ENCODE results near the gene CSNK1D.
A peak's percentile ranks its signal among the peaks of the same experiment; 100 is the strongest.
"Not testable (repeated sequence)": the region's sequence is repeated elsewhere in the genome, so short reads cannot be mapped to it uniquely, and the experiment has no call there.

CSNK1D gene

DNA sequence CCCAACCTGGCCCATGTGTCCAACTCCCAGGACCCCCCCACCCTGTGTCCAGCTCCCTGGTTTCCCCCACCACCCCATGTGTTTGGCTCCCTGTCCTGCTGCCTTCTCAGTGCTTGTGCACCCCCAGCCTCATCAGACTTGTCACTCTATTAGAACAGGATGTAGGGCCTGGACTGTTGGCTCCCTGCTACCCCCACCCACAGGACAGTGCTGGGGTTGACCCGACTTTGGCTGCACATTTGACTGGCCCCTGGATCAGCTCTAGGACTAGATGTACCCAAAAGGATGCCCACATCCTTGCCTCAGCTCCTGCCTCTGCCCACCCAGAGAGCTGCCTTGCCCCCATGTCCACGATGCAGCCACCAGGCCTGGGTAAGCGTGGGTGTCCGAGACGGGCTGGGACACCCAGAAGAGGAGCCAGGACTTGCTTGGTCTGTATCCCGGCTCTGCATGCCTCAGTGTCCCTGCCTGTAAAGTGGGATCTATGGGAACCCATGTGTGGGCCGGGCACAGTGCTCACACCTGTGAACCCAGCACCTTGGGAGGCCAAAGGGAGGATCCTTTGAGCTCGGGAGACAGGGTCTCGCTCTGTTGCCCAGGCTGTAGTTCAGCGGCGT, 59.4 kb downstream of the CSNK1D start:
- DNase-seq (ENCODE audit: low spot score): no peak

DNA sequence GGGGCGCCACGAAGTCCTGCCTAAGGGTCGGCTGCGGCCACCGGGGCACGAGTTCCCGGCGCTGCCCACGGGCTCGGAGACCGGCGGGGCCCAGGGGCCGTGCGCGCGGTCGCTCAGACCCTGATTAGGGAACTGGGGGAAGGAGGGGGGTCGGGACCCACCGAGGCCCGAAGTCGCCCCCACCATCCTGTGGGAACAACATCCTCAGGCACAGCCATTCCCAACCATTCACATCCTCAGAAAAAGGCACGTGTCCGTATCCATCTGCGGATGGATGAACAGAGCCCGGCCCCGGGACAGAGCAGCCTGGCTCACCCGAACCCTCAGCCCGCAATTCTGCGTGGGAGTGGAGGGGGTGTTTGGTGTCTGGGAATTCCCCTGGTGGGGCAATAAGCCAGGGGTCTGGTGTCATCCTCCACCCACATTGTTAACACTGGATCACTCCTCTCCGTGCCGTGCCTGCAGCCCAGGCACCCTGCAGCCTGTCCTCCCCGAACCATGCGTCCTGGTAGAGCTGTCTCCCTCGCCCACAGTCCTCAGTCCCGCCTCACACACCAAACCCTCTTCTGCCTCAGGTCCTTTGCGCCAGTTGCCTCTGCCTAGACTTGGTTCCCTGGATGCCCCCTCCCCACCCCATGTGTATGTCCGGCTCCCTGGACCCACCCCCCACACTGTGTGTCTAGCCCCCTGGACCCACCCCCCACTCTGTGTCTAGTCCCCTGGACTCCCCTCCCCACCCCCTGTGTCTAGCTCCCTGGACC, 60.1 kb downstream of the CSNK1D start:
- DNase-seq (ENCODE audit: low spot score): peak; percentile 58

DNA sequence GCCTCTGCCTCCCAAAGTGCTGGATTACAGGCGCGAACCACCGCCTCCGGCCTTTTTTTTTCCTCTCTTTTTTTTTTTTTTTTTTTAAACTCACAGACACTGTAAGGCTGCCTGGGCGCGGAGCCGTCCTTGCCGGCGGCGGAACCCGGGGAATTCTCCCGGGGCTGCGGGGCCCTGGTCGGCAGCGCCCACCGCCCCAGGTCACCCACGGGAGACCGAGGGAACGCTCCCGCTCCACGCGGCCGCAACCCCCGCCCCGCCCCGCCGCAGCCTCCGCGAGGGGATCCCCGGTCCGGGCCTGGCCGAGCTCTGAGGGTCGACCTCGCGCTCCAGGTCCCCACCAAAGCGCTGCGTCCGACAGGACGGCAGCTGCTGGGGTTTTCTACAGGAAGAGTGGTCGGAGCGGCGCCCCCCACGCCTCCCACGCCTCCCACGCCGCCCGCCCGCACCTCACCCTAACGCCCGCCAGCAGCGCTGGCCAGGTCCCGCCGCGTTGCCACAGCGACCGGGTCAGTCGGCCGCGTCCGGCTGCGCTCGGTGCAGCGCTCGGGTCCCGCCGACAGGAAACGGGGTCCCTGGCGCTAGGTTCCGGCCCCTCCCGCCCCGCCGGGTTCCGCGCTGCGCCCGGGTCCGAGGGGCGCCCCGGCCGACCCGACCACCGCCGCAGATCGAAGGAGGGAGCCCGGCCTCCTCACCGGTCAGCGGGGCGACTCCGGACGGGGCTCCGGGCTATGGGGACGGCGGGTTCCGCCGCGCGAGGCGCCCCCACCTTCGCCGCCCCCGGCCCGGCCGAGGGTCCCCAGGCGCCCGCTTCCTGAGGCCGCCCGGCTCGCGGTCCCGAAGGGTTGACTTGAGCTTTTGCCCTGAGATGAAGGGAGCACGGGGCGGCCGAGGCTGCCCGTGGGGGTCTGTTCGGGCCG, 60.9 kb downstream of the CSNK1D start, which contains the start of gene CCDC57:
TSS of gene CCDC57 (minus strand) at position 512 of the 920 bp plus-strand sequence. CDS start 10,898 bp downstream, outside the sequence.
- peak; percentile 88 for DNase-seq (ENCODE audit: low spot score)

DNA sequence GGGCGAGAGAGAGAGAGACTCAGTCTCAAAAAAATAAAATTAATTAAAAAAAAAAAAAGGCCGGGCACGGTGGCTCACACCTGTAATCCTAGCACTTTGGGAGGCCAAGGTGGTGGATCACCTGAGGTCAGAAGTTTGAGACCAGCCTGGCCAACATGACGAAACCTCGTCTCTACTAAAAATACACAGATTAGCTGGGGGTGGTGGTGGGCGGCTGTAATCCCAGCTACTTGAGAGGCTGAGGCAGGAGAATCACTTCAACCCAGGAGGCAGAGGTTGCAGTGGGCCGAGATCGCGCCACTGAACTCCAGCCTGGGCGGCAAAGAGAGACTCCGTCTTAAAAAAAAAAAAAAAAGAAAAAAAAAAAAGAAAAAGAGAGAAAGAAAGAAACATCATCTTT, 62.8 kb downstream of the CSNK1D start:
- DNase-seq (ENCODE audit: low spot score): not testable (repeated sequence)

DNA sequence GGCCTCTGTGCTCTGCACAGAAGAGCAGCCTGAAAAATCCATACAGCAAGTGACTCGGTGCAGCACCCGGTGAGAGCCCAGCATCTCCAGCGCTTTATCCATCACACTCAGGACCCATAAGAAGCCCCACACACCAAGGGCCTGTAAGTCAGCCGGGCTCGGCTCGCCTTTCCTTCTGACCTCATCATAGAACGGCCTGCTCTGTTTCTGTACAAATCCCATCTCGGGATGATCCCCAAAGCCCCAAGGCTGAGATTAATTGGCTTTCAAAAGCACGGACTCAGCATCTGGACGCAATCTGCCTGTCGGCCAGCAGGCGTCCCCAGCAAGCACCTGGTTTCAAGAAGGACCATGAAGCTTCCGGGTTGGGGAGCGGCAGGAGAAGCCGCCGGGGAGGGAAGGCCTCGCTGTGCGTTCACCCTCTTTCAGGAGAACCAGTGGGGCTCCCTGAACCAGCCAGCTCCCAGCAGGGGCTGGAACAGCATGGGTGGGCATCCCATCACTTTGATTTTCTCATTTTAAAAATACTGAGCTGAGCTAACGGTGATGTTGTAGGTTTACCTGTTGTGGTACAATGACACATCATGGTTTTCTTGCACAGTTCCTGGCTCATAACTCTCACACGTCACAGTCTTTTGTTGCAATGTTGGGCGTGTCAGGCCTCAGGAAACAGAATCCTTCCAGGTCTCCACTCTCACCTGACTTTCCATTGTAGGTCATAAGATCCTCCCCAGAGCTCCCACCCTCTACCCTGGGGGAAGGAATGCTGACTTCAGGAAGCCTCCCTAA, 67.6 kb downstream of the CSNK1D start:
- DNase-seq (ENCODE audit: low spot score): peak; percentile 84

DNA sequence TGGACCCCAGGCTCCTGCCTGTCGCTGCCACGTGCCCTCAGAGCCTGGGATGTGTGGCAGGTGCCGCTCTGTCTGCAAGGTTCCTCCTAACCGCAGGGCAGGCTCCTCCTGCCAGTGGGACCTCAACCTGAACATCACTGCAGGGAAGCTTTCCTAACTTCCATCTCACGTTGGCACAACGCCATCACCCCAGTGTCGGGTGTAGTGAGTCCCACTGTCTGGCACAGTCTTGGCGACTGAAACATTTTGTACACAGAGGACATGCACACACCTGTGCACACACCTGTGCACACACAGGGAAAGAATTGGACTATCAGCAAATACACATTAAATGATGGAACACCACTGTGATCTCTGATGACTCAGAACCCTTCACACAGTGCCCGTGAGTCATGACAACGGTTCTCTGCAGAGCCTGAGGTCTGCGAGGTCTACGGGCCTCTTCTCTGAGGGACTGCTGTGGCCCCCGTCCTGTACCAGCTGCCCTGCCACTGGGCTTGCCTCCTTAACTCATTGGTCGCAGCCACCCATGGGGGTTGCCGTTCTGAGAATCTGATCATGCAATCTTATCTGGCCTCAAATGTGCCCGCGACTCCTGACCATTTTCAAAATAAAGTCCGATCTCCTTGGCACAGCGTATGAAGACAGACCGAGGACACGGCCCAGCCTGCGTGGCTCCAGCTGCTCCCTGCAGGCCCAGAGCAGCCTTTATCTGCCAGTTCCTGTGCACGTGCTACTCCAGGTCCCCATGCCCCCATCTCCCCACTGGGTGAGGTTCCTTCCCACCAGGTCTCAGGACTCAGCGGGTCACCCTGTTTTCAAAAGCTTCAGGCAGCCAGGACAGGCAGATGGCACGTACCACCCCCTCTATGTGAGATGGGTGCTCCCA, 68.4 kb downstream of the CSNK1D start:
- no peak for DNase-seq (ENCODE audit: low spot score)

DNA sequence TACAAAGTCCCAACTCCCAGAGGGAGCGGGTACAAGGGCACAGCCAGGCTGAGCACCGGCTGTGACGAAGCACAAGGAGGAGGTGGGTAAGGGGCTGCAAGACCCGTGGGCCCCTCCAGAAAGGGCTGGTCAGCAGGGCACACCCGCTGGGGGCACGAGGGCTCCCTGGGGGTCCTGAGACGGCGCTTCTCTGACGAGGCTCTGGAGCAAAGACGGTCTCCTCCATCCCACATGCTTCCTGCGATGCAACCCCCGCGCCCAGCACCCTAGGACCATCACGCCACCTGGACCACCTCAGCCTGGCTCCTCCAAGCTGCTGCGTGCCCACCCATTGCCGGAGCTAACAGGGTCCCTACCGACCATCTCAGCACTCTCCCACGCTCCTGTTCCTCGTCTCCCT, 69.6 kb downstream of the CSNK1D start:
- DNase-seq (ENCODE audit: low spot score): no peak

DNA sequence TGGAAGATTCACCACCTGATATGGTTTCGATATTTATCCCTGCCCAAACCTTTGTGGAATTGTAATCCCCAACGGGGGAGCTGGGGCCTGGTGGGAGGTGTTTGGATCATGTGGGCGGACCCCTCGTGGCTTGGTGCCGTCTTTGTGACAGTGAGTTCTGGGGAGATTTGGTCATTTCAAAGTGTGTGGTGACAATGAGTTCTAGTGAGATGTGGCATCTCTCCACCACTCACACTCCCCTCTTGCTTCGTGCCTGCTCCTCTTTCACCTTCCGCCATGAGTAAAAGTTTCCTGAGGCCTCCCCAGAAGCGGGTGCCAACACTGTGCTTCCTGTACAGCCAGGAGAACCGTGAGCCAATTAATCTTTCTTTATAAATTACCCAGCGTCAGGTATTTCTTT, 70.5 kb downstream of the CSNK1D start:
- no peak for DNase-seq (ENCODE audit: low spot score)

DNA sequence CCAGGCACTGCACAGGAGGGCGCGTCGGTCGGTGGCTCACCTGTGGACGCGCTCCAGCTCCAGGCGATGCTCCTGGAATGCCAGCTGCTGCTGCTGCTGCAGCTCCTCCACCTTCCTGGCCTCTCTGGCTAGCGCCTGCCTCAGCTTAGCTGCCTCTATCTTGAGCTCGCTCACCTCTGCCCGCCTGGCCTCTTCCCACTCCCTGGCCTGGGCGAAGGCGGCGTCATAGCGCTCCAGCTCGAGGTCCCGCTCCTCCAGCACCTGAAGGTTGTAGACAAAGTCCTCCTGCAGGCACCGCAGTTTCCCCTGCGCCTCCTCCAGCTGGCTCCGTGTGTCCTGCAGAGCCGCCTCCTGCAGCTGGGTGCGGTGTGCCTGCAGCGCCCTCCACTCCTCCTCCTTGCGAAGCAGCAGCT, 72.0 kb downstream of the CSNK1D start:
- DNase-seq (ENCODE audit: low spot score): no peak

DNA sequence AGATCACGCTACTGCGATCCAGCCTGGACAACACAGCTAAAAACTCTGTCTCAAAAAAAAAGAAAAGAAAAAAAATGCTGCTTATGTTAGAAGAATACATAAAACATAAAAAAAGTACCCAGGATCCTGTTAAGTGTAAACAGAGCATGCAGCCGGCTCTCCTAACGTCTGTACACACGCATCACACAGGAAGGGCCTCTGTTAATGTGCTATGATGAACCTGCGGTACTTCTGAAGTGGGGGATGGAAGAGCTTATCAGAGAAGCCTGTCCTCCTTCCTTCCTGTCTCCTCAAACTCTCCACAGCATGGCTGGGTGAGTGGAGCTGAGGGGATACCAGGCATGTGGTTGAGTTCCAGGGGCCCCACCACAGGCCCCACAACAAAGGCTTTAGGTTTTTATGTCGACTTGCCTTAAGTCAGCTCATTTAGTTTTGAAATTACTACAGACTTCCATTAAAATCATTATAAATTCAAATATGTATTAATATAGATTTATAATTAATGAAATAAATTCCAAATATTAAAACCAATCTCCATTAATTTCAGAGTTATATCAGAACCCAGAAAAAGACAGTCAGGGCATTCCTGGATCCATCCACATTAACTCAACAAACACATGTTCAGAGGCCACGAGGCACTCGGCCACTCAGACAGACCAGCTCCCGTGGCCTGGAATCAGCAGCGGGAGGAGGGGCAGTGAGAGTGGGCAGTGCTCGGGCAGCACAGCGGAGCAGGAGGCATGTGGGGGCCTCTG, 72.6 kb downstream of the CSNK1D start:
- DNase-seq (ENCODE audit: low spot score): no peak

DNA sequence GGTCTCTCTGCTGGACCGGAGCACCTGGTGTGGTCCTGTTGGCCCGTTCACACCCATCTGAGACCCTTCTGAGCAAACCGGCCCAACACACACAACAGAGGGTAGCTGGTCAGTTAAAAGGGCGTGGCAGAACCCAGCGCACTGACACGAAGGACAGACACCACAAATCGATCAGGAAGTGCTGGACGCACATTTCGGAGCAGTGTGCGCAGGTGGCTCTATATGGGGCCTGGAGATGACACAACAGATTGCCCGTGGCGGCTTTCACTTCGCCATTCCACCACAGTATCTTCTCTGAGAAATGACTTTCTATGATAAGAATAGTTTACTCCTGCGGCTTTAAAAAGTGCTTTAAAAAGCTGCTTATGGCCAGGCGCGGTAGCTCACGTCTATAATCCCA, 73.4 kb downstream of the CSNK1D start:
- DNase-seq (ENCODE audit: low spot score): no peak

DNA sequence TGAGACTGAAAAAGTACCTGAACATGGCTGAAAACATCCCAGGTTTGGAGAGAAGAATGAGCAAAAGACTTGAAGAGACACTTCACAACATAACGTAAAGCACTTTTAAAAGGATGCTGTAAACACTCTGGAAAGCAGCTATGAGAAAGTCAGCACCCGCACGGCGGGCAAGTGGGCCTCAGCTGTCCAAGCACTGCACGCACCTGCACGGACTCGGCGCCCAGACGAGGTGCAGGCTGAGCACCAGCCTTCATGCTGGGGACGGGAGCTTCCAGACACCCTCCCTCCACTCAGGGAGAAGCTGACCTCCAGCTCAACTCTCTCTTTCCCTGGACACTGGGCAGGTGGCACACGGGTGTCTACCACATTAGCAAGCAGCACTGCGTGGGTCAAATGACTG, 74.0 kb downstream of the CSNK1D start:
- no peak for DNase-seq (ENCODE audit: low spot score)

DNA sequence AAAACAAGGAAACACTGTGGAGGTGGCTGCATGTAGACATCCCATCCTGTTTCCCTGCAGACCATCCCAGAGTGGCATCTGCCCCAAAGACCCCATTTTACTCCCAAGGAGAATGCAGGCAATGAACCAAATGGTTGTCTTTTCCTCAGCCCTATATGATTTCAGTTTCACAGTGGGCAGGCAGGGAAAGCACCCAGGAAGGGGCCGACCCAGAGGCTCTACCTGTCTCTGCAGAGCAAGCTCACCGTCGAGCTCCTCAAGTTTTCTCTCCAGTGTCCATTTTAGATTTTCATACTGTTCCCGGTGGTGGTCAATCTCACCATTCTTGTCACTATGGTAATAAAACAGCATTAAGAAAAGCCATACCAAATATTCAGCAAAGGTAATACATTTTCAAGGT, 75.4 kb downstream of the CSNK1D start:
- no peak for DNase-seq (ENCODE audit: low spot score)

DNA sequence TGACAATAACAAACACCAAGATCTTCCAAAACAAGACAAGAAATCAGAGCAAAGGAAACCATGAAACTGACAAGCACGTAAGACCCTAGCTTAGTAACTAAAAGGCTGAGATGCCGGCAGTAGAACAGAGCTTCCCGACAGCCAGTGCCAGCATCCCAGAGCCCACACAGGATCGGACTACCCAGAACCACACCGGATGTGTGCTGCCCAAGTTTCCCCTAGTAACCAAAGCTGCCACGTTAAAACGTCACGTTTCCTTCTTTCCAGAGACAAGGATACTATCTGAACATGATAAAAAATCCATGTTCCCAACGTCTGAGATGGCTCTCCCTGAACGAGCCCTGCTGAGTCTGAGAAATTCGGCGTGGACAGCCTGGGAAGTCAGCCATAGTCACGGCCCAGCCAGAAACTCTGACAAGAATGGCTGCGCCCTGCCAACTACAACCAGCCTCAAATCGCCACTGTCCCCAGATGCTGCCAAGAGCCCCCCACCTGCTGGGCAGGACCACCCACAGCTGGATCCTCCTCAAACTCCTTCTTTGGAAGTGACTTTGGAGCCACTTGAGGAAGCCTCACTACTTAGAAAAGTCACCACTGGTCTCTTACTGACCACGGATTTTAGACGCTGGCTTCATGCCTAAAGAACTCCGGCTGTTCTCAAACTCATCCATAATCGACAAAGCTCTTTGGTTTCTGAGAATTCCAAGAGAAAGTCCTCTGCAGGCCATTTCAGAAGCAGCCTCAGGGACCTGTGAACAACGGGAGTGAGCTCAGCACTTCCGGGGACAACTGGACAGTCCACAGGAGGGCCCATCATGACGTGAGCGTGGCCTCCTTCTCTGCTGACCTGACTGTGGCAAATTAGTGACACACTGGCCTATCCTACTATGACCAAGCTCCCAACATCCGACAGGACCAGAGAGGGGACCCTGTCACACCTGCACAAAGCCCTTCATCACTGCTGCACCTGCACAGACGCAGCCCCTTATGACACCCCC, 77.5 kb downstream of the CSNK1D start:
- DNase-seq (ENCODE audit: low spot score): no peak

DNA sequence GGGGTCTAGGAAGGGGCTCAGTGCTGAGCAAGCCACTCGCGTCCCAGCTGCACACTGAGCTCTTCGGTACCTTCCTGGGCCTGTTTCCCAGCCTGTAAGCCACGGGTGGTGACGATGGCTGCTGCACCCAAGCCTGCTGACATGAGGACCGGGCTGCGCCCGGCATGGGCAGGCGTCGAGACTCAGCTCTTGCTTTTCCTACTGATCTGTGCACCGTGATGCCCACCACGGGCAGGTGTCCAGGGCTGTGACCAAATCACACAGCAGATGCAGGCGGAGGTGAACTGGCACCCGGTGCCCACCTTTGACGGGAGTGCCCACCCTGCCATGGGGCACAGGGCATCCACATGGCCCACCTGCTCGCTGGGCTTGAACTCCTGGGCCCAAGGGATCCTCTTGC, 78.7 kb downstream of the CSNK1D start:
- DNase-seq (ENCODE audit: low spot score): no peak

DNA sequence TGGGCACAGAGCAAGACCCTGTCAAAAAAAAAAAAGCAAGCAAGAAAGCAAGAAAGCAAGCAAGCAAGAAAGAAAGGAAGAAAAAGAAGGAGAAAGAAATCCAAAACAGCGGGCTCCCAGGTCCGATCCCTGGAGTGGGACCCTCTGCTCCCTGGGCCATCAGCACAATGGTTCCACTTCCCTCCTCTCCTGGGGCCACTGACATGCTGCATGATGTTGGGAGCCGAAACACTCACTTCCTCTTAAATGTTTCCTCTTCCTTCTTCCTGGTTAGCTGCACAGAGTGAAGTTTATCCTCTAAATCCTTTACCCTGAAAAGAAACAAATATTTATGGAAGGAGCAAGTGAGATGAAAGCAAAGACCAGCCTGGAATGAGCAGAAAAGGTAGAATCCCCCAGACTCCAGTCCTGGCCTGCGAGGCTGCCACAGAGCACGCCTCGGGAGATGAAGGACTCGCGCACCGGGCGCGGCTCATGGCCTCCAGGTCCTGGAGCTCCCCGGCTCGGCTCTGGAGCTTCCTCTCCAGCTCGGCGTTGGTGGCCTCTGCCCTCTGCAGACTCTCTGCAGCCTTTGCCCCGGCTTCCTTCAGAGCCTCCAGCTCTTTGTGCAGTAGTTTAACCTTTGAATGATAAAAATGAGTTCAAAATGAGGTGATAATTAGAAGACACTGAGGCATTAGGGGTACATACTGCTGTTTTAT, 79.8 kb downstream of the CSNK1D start:
- no peak for DNase-seq (ENCODE audit: low spot score)

DNA sequence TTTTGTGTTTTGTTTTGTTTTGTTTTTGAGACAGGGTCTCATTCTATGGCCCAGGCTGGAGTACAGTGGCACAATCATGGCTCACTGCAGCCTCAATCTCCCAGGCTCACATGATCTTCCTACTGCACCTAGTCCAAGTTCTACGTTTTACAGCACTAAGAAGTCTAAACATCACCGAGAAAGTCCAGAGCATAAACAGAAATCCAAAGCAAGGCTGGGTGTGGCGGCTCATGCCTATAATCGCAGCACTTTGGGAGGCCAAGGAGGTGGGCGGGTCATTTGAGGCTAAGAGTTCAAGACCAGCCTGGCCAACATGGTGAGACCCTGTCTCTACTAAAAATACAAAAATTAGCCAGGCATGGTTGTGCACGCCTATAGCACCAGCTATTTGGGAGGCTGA, 80.5 kb downstream of the CSNK1D start:
- DNase-seq (ENCODE audit: low spot score): not testable (repeated sequence)
